ENCODE data around the gene CARD11. TPM values are rescaled to one million over a fixed set of nuclear protein-coding genes. Genes with fewer than 3 reads are reported as not detected.

CARD11 gene
- total RNA-seq, 1 experiment from 2014 or later = 79.2 TPM

DNA sequence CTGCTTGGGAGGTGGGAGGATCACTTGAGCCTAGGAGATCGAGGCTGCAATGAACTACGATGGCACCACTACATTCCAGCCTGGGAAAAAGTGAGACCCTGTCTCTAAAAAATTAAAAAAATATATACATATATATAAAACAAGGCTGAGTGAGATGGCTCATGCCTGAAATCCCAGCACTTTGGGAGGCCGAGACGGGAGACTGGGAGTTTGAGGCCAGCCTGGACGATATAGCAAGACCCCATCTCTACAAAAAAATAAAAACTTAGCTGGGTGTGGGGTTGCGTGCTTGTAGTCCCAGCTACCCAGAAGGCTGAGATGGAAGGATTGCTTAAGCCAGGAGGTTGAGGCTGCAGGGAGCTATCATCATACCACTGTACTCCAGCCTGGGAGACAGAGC lies 87.6 kb downstream of the CARD11 start:
- intact Hi-C loops (cut with micrococcal nuclease; ENCODE audit: unreplicated experiment) = no loop called here
- DNase-seq = no peak
- peaks cover 5% of the 10 kb centered on the region for H3K4me1 Mint-ChIP-seq (ENCODE audit: low read depth, unreplicated experiment)
- H3K27me3 Mint-ChIP-seq (ENCODE audit: unreplicated experiment) = no peaks in the 10 kb centered on the region
- no peak overlapping the region for H3K27ac Mint-ChIP-seq (ENCODE audit: unreplicated experiment)
- CTCF ChIA-PET = interaction anchor here (0.6 to 1.4 kb wide), 2 partner anchors 9 to 1143 kb away, joined by 3 to 4 read pairs; no protein-coding TSS in a partner anchor
- peaks cover 5% of the 10 kb centered on the region for H3K9me3 Mint-ChIP-seq (ENCODE audit: low read depth, unreplicated experiment)
- H3K4me3 Mint-ChIP-seq (ENCODE audit: low read depth, unreplicated experiment) = no peak overlapping the region
- BruUV-seq (replicated peaks) = no TSS peak
- TF ChIP-seq, protein P1, sequence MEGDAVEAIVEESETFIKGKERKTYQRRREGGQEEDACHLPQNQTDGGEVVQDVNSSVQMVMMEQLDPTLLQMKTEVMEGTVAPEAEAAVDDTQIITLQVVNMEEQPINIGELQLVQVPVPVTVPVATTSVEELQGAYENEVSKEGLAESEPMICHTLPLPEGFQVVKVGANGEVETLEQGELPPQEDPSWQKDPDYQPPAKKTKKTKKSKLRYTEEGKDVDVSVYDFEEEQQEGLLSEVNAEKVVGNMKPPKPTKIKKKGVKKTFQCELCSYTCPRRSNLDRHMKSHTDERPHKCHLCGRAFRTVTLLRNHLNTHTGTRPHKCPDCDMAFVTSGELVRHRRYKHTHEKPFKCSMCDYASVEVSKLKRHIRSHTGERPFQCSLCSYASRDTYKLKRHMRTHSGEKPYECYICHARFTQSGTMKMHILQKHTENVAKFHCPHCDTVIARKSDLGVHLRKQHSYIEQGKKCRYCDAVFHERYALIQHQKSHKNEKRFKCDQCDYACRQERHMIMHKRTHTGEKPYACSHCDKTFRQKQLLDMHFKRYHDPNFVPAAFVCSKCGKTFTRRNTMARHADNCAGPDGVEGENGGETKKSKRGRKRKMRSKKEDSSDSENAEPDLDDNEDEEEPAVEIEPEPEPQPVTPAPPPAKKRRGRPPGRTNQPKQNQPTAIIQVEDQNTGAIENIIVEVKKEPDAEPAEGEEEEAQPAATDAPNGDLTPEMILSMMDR (IDR thresholded peaks at IDR 0.05; ENCODE audit: unreplicated experiment) = no peak
- H3K36me3 Mint-ChIP-seq (ENCODE audit: insufficient read depth, unreplicated experiment) = peaks cover 9% of the 10 kb centered on the region

DNA sequence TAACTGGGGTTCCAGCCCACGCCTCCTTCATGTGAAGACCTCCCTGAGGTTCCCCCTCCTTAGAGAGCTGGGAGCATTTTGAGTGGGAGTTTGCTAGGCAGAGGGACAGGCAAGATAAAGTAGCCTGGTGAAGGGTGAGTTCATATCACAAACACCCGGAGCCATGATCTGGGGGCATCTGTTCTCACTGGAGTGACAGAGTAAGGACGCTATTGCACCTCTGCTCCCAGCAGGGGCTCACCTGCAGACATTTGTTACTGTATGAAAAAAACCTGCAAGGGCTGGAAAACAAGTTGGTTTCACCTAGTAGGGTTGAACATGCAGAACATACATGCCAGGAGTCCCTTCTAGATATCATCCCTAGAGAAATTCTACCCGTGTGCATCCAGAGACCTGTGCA lies 88.4 kb downstream of the CARD11 start:
- CTCF ChIA-PET = no interaction called here
- H3K4me1 Mint-ChIP-seq (ENCODE audit: low read depth, unreplicated experiment) = peaks cover 5% of the 10 kb centered on the region
- intact Hi-C loops (cut with micrococcal nuclease; ENCODE audit: unreplicated experiment) = no loop called here

DNA sequence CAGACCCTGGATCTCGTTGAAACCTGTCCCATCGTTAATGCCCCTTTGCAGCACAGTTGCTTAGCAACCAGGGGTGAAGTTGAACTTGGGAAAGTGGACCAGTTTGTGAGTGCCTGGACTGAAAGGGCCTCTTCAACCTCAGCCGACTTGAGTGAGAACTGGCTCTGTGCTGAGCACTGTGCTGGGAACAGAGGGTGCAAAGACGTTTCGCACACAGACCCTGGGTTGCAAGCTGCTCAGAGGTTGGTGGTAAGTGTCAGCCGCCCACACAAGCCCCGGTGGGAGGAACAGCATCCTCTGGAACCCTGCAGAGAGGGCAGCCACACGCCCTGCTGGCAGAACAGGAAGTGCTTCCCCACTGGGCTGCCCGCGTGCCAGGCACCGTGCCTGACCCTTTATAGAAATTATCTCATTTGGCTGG lies 89.2 kb downstream of the CARD11 start:
- no peak overlapping the region for H3K4me3 Mint-ChIP-seq (ENCODE audit: low read depth, unreplicated experiment)
- TF ChIP-seq, protein P1 (IDR thresholded peaks at IDR 0.05; ENCODE audit: unreplicated experiment) = no peak
- peaks cover 5% of the 10 kb centered on the region for H3K4me1 Mint-ChIP-seq (ENCODE audit: low read depth, unreplicated experiment)
- no peak for DNase-seq
- H3K27me3 Mint-ChIP-seq (ENCODE audit: unreplicated experiment) = no peaks in the 10 kb centered on the region
- BruUV-seq (replicated peaks) = no TSS peak
- no peak overlapping the region for H3K27ac Mint-ChIP-seq (ENCODE audit: unreplicated experiment)
- H3K9me3 Mint-ChIP-seq (ENCODE audit: low read depth, unreplicated experiment) = peaks cover 9% of the 10 kb centered on the region
- CTCF ChIA-PET = no interaction called here
- intact Hi-C loops (cut with micrococcal nuclease; ENCODE audit: unreplicated experiment) = no loop called here
- H3K36me3 Mint-ChIP-seq (ENCODE audit: insufficient read depth, unreplicated experiment) = peaks cover 9% of the 10 kb centered on the region

More for the DNA sequence above, 88.4 kb downstream of the CARD11 start:
- peaks cover 9% of the 10 kb centered on the region for H3K36me3 Mint-ChIP-seq (ENCODE audit: insufficient read depth, unreplicated experiment)
- H3K27ac Mint-ChIP-seq (ENCODE audit: unreplicated experiment) = no peak overlapping the region
- TF ChIP-seq, protein P1 (IDR thresholded peaks at IDR 0.05; ENCODE audit: unreplicated experiment) = no peak
- no peaks in the 10 kb centered on the region for H3K27me3 Mint-ChIP-seq (ENCODE audit: unreplicated experiment)
- BruUV-seq (replicated peaks) = no TSS peak
- H3K4me3 Mint-ChIP-seq (ENCODE audit: low read depth, unreplicated experiment) = no peak overlapping the region
- H3K9me3 Mint-ChIP-seq (ENCODE audit: low read depth, unreplicated experiment) = peaks cover 7% of the 10 kb centered on the region
- DNase-seq = no peak

DNA sequence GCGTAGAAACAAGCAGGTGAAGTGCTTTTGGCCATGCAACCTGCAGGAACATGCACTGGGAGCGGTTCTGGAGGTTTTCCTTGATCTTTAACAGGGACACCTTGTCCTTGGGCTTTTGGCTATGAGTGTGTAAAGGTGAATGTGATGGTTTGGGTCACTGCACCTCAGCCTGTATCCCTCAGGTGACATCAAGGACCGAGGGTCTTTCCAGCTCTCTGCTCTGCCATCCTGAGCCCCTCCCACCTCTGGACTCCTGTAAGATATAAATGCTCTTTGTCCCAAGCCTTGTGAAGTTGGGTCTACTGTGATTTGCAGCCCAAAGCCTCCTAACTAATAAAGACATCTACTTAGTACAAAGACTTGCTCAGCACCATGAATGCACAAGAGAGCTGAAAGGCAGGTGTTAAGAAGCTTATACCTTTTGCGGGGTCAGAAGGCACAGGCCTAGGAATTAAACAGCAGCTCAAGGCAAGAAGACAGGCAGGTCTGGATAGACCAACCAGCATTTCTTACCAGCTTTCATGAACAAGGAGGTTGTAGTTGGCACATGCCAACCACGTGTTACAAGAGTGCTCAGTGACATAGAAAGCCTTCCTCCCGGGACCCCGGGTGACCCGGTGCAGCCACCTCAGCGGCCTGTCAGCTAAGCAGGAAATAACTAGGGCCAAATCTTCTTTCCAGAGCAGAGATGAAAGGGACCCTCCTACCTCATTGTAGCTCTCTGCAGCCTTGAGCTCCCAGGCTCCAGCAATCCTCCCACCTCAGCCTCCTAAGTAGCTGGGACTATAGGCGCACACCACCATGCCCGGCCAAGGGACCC lies 89.9 kb downstream of the CARD11 start:
- Mint-ChIP-seq H3K4me1 (ENCODE audit: low read depth, unreplicated experiment) (peaks cover 5% of the 10 kb centered on the region), H3K36me3 (ENCODE audit: insufficient read depth, unreplicated experiment) (peaks cover 9% of the 10 kb centered on the region), H3K27me3 (ENCODE audit: unreplicated experiment) (no peaks in the 10 kb centered on the region), H3K9me3 (ENCODE audit: low read depth, unreplicated experiment) (peaks cover 9% of the 10 kb centered on the region), H3K4me3 (ENCODE audit: low read depth, unreplicated experiment) (no peak overlapping the region), H3K27ac (ENCODE audit: unreplicated experiment) (no peak overlapping the region)
- TF ChIP-seq, protein P1 (IDR thresholded peaks at IDR 0.05; ENCODE audit: unreplicated experiment) = no peak
- BruUV-seq (replicated peaks) = no TSS peak
- no peak for DNase-seq
- intact Hi-C loops (cut with micrococcal nuclease; ENCODE audit: unreplicated experiment) = no loop called here
- CTCF ChIA-PET = no interaction called here
